Dendritic cell treated with granulocyte-macrophage colony-stimulating factor and Interleukin-4, amounts not matched to agents 40 ng/mL and 50 ng/mL, for 4 days (primary cell): ENCODE results near the gene LRRC75A.
"Not testable (repeated sequence)": the region's sequence is repeated elsewhere in the genome, so short reads cannot be mapped to it uniquely, and the experiment has no call there.

Source experiments
- H3K27ac Mint-ChIP-seq: one replicate; pipeline ENCODE4 v1.8.0; 2022; ENCODE audit warnings: mild to moderate bottlenecking, mixed read lengths
- H3K27me3 Mint-ChIP-seq: one replicate; pipeline ENCODE4 v1.8.0; 2022; ENCODE audit warnings: mild to moderate bottlenecking, mixed read lengths
- H3K36me3 Mint-ChIP-seq: one replicate; pipeline ENCODE4 v1.8.0; 2022; ENCODE audit warnings: low read depth, mixed read lengths
- H3K4me1 Mint-ChIP-seq: one replicate; pipeline ENCODE4 v1.8.0; 2022; ENCODE audit warnings: low read depth, mixed read lengths
- H3K4me3 Mint-ChIP-seq: one replicate; pipeline ENCODE4 v1.8.0; 2022; ENCODE audit warnings: mild to moderate bottlenecking, moderate library complexity, mixed read lengths
- H3K9me3 Mint-ChIP-seq: one replicate; pipeline ENCODE4 v1.8.0; 2022; ENCODE audit warnings: mixed read lengths
- intact Hi-C: fragments of 100-400 bp; cut with micrococcal nuclease; formaldehyde crosslinking; loops from one replicate; pipeline ENCODE4 v1.15.0; 2022

Gene LRRC75A

GRCh38 chr17:16419074-16419928 is 72.7 kb downstream of the LRRC75A start:
- Mint-ChIP-seq H3K9me3 (no peaks in the 10 kb centered on the region), H3K4me1 (peaks cover 66% of the 10 kb centered on the region), H3K4me3 (peak overlapping the region; percentile 59), H3K27me3 (no peaks in the 10 kb centered on the region), H3K27ac (peak overlapping the region; percentile 98), H3K36me3 (peaks cover 98% of the 10 kb centered on the region)
- intact Hi-C loops = loop anchor here (10.0 kb wide), 1 partner anchor 54 kb away; no protein-coding TSS in a partner anchor

GRCh38 chr17:16418685-16419068 is 73.3 kb downstream of the LRRC75A start:
- no peaks in the 10 kb centered on the region for H3K27me3 Mint-ChIP-seq
- peak overlapping the region; percentile 98 for H3K27ac Mint-ChIP-seq
- intact Hi-C loops = loop anchor here (10.0 kb wide), 1 partner anchor 54 kb away; no protein-coding TSS in a partner anchor
- H3K9me3 Mint-ChIP-seq = no peaks in the 10 kb centered on the region
- H3K4me1 Mint-ChIP-seq = peaks cover 69% of the 10 kb centered on the region
- peak overlapping the region; percentile 59 for H3K4me3 Mint-ChIP-seq
- H3K36me3 Mint-ChIP-seq = peaks cover 95% of the 10 kb centered on the region

- Mint-ChIP-seq H3K9me3 (no peaks in the 10 kb centered on the region), H3K27ac (peak overlapping the region; percentile 98), H3K4me3 (peak overlapping the region; percentile 89), H3K36me3 (peaks cover 90% of the 10 kb centered on the region), H3K4me1 (peaks cover 64% of the 10 kb centered on the region), H3K27me3 (no peaks in the 10 kb centered on the region)
- intact Hi-C loops = loop anchor here (2.0 to 10.0 kb wide), 3 partner anchors 21 to 53 kb away; partner anchors contain the start of gene UBB
Observed at GRCh38 chr17:16417896-16418684, 73.9 kb downstream of the LRRC75A start.

- no peaks in the 10 kb centered on the region for H3K9me3 Mint-ChIP-seq
- intact Hi-C loops = loop anchor here (2.0 to 10.0 kb wide), 3 partner anchors 21 to 53 kb away; partner anchors contain the start of gene UBB
- no peaks in the 10 kb centered on the region for H3K27me3 Mint-ChIP-seq
- H3K4me1 Mint-ChIP-seq = peaks cover 57% of the 10 kb centered on the region
- H3K27ac Mint-ChIP-seq = peak overlapping the region; percentile 98
- peak overlapping the region; percentile 89 for H3K4me3 Mint-ChIP-seq
- peaks cover 83% of the 10 kb centered on the region for H3K36me3 Mint-ChIP-seq
Observed at GRCh38 chr17:16417399-16417798, 74.6 kb downstream of the LRRC75A start.

GRCh38 chr17:16415031-16415924 is 76.7 kb downstream of the LRRC75A start, which contains the start of gene TRPV2:
TRPV2 (plus strand) TSS chr17:16415571; CDS start chr17:16417669, 2,098 bp downstream.
- Mint-ChIP-seq H3K9me3 (no peaks in the 10 kb centered on the region), H3K27ac (peak within 1 kb of the TSS; percentile 98), H3K36me3 (peaks cover 61% of the 10 kb centered on the region), H3K27me3 (peaks cover 2% of the 10 kb centered on the region), H3K4me1 (peaks cover 64% of the 10 kb centered on the region), H3K4me3 (peak within 1 kb of the TSS; percentile 89)
- intact Hi-C loops = loop anchor here (10.0 kb wide), 1 partner anchor 50 kb away; no protein-coding TSS in a partner anchor

GRCh38 chr17:16407911-16408588 is 83.9 kb downstream of the LRRC75A start:
- Mint-ChIP-seq H3K36me3 (no peaks in the 10 kb centered on the region), H3K9me3 (no peaks in the 10 kb centered on the region), H3K4me3 (peak overlapping the region; percentile 39), H3K27ac (peak overlapping the region; percentile 75), H3K4me1 (peaks cover 51% of the 10 kb centered on the region), H3K27me3 (peaks cover 21% of the 10 kb centered on the region)
- intact Hi-C loops = no loop called here

- peaks cover 21% of the 10 kb centered on the region for H3K27me3 Mint-ChIP-seq
- no peaks in the 10 kb centered on the region for H3K36me3 Mint-ChIP-seq
- intact Hi-C loops = no loop called here
- no peaks in the 10 kb centered on the region for H3K9me3 Mint-ChIP-seq
- H3K4me1 Mint-ChIP-seq = peaks cover 51% of the 10 kb centered on the region
- peak overlapping the region; percentile 78 for H3K4me3 Mint-ChIP-seq
- H3K27ac Mint-ChIP-seq = peak overlapping the region; percentile 79
Observed at GRCh38 chr17:16406742-16407674, 85.0 kb downstream of the LRRC75A start.

GRCh38 chr17:16403847-16404246 is 88.1 kb downstream of the LRRC75A start:
- H3K36me3 Mint-ChIP-seq, intact Hi-C loops: not testable (repeated sequence)
- peaks cover 22% of the 10 kb centered on the region for H3K27me3 Mint-ChIP-seq

GRCh38 chr17:16398270-16399267 is 93.4 kb downstream of the LRRC75A start:
- Mint-ChIP-seq H3K27ac (no peak overlapping the region), H3K9me3 (no peaks in the 10 kb centered on the region), H3K36me3 (no peaks in the 10 kb centered on the region), H3K4me1 (peaks cover 5% of the 10 kb centered on the region), H3K27me3 (peaks cover 11% of the 10 kb centered on the region), H3K4me3 (no peak overlapping the region)
- intact Hi-C loops = no loop called here

More at GRCh38 chr17:16403847-16404246, 88.1 kb downstream of the LRRC75A start:
- not testable (repeated sequence) for H3K9me3 Mint-ChIP-seq, H3K27ac Mint-ChIP-seq, H3K4me3 Mint-ChIP-seq
- peaks cover 35% of the 10 kb centered on the region for H3K4me1 Mint-ChIP-seq

- H3K27ac Mint-ChIP-seq, H3K4me1 Mint-ChIP-seq, H3K9me3 Mint-ChIP-seq, intact Hi-C loops, H3K36me3 Mint-ChIP-seq, H3K4me3 Mint-ChIP-seq: not testable (repeated sequence)
- peaks cover 11% of the 10 kb centered on the region for H3K27me3 Mint-ChIP-seq
Observed at GRCh38 chr17:16396693-16397092, 95.3 kb downstream of the LRRC75A start.

GRCh38 chr17:16395887-16396286 is 96.1 kb downstream of the LRRC75A start:
- intact Hi-C loops, H3K4me3 Mint-ChIP-seq, H3K9me3 Mint-ChIP-seq, H3K27ac Mint-ChIP-seq, H3K36me3 Mint-ChIP-seq, H3K4me1 Mint-ChIP-seq: not testable (repeated sequence)
- peaks cover 13% of the 10 kb centered on the region for H3K27me3 Mint-ChIP-seq
